Right lung (tissue), 10 donors: ENCODE results near the gene GNAI3. TPM values are rescaled to one million over a fixed set of nuclear protein-coding genes. Genes with fewer than 3 reads are reported as not detected.

Source experiments
- DNase-seq, 2 donors: peaks; one replicate each; pipeline ENCODE4 v3.0.0-alpha.2; 2013
- long read RNA-seq, 8 donors: transcript quantifications; one replicate each; lab custom pipeline, GENCODE V29; 2026
- polyA plus RNA-seq, 5 donors: library from polyadenylated mRNA; unstranded; fragments of 120-200 nt; gene quantifications; one replicate each; pipeline versions ENCODE4 v1.2.1 to v1.2.3, GENCODE V29; 2013; ENCODE audit warnings: inconsistent platforms in 1 of 5, low replicate concordance in 1 of 5; ENCODE audit not compliant: insufficient read length in 5 of 5, insufficient read depth in 1 of 5

The GNAI3 gene
- polyA plus RNA-seq, result 10 to 100 TPM in 4 of 5 donors, 1 to 10 TPM in 1; 9.7 to 12.8 (median 10.9) TPM
- long read RNA-seq, donor 1, full-length matches to known transcripts, result 34 of 61 reads
- long read RNA-seq, donor 1, partial matches to known transcripts, result 27 of 61 reads
- long read RNA-seq, donor 1, other reads (novel, unspliced or antisense), result 0 of 61 reads
- long read RNA-seq, donor 2, full-length matches to known transcripts, result 27 of 38 reads
- long read RNA-seq, donor 2, partial matches to known transcripts, result 11 of 38 reads
- long read RNA-seq, donor 2, other reads (novel, unspliced or antisense), result 0 of 38 reads
- long read RNA-seq, donor 3, full-length matches to known transcripts, result 30 of 40 reads
- long read RNA-seq, donor 3, partial matches to known transcripts, result 10 of 40 reads
- long read RNA-seq, donor 3, other reads (novel, unspliced or antisense), result 0 of 40 reads
- long read RNA-seq, donor 4, full-length matches to known transcripts, result 23 of 23 reads
- long read RNA-seq, donor 4, partial matches to known transcripts, result 0 of 23 reads
- long read RNA-seq, donor 4, other reads (novel, unspliced or antisense), result 0 of 23 reads
- long read RNA-seq, donor 5, full-length matches to known transcripts, result 29 of 80 reads
- long read RNA-seq, donor 5, partial matches to known transcripts, result 51 of 80 reads
- long read RNA-seq, donor 5, other reads (novel, unspliced or antisense), result 0 of 80 reads
- long read RNA-seq, donor 6, full-length matches to known transcripts, result 42 of 53 reads
- long read RNA-seq, donor 6, partial matches to known transcripts, result 11 of 53 reads
- long read RNA-seq, donor 6, other reads (novel, unspliced or antisense), result 0 of 53 reads
- long read RNA-seq, donor 7, full-length matches to known transcripts, result 24 of 31 reads
- long read RNA-seq, donor 7, partial matches to known transcripts, result 7 of 31 reads
- long read RNA-seq, donor 7, other reads (novel, unspliced or antisense), result 0 of 31 reads
- long read RNA-seq, donor 8, full-length matches to known transcripts, result 14 of 14 reads
- long read RNA-seq, donor 8, partial matches to known transcripts, result 0 of 14 reads
- long read RNA-seq, donor 8, other reads (novel, unspliced or antisense), result 0 of 14 reads

- DNase-seq, result peak; percentile 94 to 96
Observed at GRCh38 chr1:109548321-109549267, at the start of gene GNAI3. Gene GNAI3 (plus strand): TSS chr1:109548615. CDS start chr1:109548721, 106 bp downstream.

GRCh38 chr1:109499081-109499480, 49.3 kb upstream of the GNAI3 start:
- no peak for DNase-seq

GRCh38 chr1:109499661-109500536, 48.5 kb upstream of the GNAI3 start:
- no peak for DNase-seq

- no peak for DNase-seq
Observed at GRCh38 chr1:109500941-109501381, 47.5 kb upstream of the GNAI3 start.

- DNase-seq, result no peak
Observed at GRCh38 chr1:109501644-109502363, 46.6 kb upstream of the GNAI3 start.

- no peak for DNase-seq
Observed at GRCh38 chr1:109502364-109502851, 46.0 kb upstream of the GNAI3 start.

GRCh38 chr1:109503935-109504334, 44.5 kb upstream of the GNAI3 start:
- DNase-seq, result no peak

- DNase-seq, result no peak
Observed at GRCh38 chr1:109504974-109505373, 43.4 kb upstream of the GNAI3 start.

- DNase-seq, result no peak
Observed at GRCh38 chr1:109508001-109508872, 40.2 kb upstream of the GNAI3 start.

- no peak for DNase-seq
Observed at GRCh38 chr1:109508873-109509175, 39.6 kb upstream of the GNAI3 start.

GRCh38 chr1:109509176-109510134, 39.0 kb upstream of the GNAI3 start, which contains the start of gene AMIGO1:
Gene AMIGO1 (minus strand): TSS chr1:109509727. CDS start chr1:109508912, 815 bp downstream.
- peak; percentile 73 for DNase-seq

- DNase-seq, result no peak
Observed at GRCh38 chr1:109513110-109513710, 35.2 kb upstream of the GNAI3 start.

- DNase-seq, result no peak
Observed at GRCh38 chr1:109514846-109515245, 33.6 kb upstream of the GNAI3 start.

- DNase-seq, result no peak
Observed at GRCh38 chr1:109516872-109517271, 31.5 kb upstream of the GNAI3 start.

- no peak for DNase-seq
Observed at GRCh38 chr1:109517337-109517736, 31.1 kb upstream of the GNAI3 start.
